HL-60 (cell line): Measurements from ENCODE around the gene SPIRE2.
"Not testable (repeated sequence)": the region's sequence is repeated elsewhere in the genome, so short reads cannot be mapped to it uniquely, and the experiment has no call there.

ENCODE experiments used
- DNase-seq, 2 experiments: peaks; one replicate each; pipeline ENCODE4 v3.0.0-alpha.2; 2010 to 2020; ENCODE audit warnings: low read depth in 1 of 2, low spot score in 1 of 2
- H3K27ac ChIP-seq: fragments of 250-450 bp; sonication (Bioruptor Pico); replicated peaks from 2 replicates; pipeline ENCODE4 v1.5.1; 2020; ENCODE audit warnings: mild to moderate bottlenecking, moderate library complexity
- H3K27me3 ChIP-seq: fragments of 250-450 bp; sonication (Bioruptor Pico); 2 replicates; pipeline ENCODE4 v1.5.1; 2021; ENCODE audit warnings: mild to moderate bottlenecking, moderate library complexity; ENCODE audit not compliant: insufficient read depth, poor library complexity, severe bottlenecking
- H3K4me3 ChIP-seq: replicated peaks from 2 replicates; pipeline ENCODE4 v1.5.1; 2011; ENCODE audit warnings: mild to moderate bottlenecking, control low read depth, low read length; ENCODE audit not compliant: insufficient read depth
- GABPA ChIP-seq: IDR thresholded peaks from 2 replicates; pipeline ENCODE4 v1.6.1; 2012; ENCODE audit warnings: low read depth
- POLR2AphosphoS5 ChIP-seq: IDR thresholded peaks from 2 replicates; pipeline ENCODE4 v1.6.1; 2012; ENCODE audit warnings: low read depth
- SPI1 ChIP-seq: IDR thresholded peaks from 2 replicates; pipeline ENCODE4 v1.6.1; 2012; ENCODE audit warnings: low read depth, mild to moderate bottlenecking, borderline replicate concordance
- TF ChIP-seq, protein P1 (sequence below): IDR thresholded peaks from 2 replicates; pipeline ENCODE4 v1.6.1; 2012; ENCODE audit warnings: low read depth; ENCODE audit not compliant: insufficient replicate concordance
- TF ChIP-seq, protein P2 (sequence below): IDR thresholded peaks from one replicate; pipeline ENCODE4 v1.5.1; 2011; ENCODE audit warnings: low read length, control low read depth, inconsistent platforms; ENCODE audit not compliant: insufficient read depth

SPIRE2 gene

GRCh38 chr16:89831810-89832328 lies 3.6 kb downstream of the SPIRE2 start:
- H3K4me3 ChIP-seq, result no peak overlapping the region
- TF ChIP-seq, protein P1, sequence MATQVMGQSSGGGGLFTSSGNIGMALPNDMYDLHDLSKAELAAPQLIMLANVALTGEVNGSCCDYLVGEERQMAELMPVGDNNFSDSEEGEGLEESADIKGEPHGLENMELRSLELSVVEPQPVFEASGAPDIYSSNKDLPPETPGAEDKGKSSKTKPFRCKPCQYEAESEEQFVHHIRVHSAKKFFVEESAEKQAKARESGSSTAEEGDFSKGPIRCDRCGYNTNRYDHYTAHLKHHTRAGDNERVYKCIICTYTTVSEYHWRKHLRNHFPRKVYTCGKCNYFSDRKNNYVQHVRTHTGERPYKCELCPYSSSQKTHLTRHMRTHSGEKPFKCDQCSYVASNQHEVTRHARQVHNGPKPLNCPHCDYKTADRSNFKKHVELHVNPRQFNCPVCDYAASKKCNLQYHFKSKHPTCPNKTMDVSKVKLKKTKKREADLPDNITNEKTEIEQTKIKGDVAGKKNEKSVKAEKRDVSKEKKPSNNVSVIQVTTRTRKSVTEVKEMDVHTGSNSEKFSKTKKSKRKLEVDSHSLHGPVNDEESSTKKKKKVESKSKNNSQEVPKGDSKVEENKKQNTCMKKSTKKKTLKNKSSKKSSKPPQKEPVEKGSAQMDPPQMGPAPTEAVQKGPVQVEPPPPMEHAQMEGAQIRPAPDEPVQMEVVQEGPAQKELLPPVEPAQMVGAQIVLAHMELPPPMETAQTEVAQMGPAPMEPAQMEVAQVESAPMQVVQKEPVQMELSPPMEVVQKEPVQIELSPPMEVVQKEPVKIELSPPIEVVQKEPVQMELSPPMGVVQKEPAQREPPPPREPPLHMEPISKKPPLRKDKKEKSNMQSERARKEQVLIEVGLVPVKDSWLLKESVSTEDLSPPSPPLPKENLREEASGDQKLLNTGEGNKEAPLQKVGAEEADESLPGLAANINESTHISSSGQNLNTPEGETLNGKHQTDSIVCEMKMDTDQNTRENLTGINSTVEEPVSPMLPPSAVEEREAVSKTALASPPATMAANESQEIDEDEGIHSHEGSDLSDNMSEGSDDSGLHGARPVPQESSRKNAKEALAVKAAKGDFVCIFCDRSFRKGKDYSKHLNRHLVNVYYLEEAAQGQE, result no peak
- TF ChIP-seq POLR2AphosphoS5, result no peak
- TF ChIP-seq GABPA, result no peak
- TF ChIP-seq, protein P2, sequence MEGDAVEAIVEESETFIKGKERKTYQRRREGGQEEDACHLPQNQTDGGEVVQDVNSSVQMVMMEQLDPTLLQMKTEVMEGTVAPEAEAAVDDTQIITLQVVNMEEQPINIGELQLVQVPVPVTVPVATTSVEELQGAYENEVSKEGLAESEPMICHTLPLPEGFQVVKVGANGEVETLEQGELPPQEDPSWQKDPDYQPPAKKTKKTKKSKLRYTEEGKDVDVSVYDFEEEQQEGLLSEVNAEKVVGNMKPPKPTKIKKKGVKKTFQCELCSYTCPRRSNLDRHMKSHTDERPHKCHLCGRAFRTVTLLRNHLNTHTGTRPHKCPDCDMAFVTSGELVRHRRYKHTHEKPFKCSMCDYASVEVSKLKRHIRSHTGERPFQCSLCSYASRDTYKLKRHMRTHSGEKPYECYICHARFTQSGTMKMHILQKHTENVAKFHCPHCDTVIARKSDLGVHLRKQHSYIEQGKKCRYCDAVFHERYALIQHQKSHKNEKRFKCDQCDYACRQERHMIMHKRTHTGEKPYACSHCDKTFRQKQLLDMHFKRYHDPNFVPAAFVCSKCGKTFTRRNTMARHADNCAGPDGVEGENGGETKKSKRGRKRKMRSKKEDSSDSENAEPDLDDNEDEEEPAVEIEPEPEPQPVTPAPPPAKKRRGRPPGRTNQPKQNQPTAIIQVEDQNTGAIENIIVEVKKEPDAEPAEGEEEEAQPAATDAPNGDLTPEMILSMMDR, result no peak
- no peak for TF ChIP-seq SPI1
- no peak for DNase-seq
- no peak overlapping the region for H3K27ac ChIP-seq
- H3K27me3 ChIP-seq, result no peaks in the 10 kb centered on the region

DNA sequence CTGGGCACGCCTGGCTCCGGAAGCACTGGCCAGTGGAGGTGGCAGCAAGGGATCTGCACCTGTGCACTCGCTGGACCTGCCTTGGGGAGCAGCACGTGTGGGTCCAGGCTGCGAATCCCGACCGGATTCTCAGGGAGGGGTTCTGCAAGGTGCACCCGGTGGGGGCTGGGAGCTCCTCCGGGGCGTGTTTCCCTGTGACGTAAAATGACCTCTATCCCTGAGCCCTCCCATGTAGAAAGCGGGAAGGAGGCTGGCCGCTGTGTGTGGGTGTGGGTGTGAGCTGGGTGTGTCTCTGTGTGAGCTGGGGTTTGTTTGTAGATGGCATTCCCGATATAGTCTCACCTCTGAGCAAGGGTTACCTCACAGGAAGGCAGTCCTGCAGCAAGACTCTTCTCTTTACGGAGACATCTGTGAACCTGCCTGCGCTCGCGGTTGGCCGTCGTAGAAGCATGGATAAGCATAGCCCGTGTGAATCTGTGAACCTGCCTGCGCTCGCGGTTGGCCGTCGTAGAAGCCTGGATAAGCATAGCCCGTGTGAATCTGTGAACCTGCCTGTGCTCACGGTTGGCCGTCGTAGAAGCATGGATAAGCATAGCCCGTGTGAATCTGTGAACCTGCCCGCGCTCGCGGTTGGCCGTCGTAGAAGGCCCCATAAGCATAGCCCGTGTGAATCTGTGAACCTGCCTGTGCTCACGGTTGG lies 5.5 kb downstream of the SPIRE2 start:
- H3K27ac ChIP-seq, H3K27me3 ChIP-seq, DNase-seq, H3K4me3 ChIP-seq: not testable (repeated sequence)

DNA sequence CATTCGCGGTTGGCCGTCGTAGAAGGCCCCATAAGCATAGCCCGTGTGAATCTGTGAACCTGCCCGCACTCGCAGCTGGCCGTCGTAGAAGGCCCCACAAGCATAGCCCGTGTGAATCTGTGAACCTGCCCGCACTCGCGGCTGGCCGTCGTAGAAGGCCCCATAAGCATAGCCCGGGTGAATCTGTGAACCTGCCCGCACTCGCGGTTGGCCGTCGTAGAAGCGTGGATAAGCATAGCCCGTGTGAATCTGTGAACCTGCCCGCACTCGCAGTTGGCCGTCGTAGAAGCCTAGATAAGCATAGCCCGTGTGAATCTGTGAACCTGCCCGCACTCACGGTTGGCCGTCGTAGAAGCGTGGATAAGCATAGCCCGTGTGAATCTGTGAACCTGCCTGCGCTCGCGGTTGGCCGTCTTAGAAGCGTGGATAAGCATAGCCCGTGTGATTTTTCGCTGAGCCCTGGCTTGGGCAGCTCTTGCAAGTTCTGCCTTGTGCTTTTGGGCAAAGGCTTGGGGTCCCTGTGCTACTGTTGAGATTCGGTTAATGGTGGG lies 6.6 kb downstream of the SPIRE2 start:
- H3K27ac ChIP-seq, H3K27me3 ChIP-seq, DNase-seq, H3K4me3 ChIP-seq: not testable (repeated sequence)

GRCh38 chr16:89836484-89836883 lies 8.2 kb downstream of the SPIRE2 start:
- DNase-seq, H3K4me3 ChIP-seq, H3K27me3 ChIP-seq, H3K27ac ChIP-seq: not testable (repeated sequence)

DNA sequence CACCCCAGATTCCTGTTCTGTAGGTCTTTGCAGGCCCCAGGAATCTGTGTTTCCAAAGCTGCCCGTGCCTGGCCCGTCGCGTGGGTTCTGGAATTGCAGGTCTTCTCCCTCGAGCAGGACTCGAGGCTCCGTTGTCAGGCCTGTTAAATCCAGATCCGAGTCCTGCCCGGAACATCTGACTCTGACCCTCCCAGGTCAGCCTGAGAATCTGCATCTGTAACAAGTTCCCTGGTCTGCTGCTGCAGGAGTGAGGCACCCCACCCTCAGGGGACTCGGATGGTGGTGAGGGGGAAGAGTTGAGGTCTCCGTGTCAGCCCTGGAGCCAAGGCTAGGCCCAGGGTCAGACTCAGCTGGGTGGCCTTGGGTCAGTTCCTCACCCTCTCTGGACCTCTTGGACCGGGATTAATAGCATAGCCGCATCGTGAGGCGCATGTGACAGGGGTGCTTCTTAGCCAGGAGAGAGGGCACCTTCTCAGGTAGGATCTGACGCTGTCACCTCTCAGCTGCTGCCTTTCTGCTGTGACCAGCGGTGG lies 8.8 kb downstream of the SPIRE2 start:
- H3K27me3 ChIP-seq, result no peaks in the 10 kb centered on the region
- DNase-seq, result no peak
- TF ChIP-seq SPI1 (no peak), POLR2AphosphoS5 (no peak), GABPA (no peak)
- TF ChIP-seq, protein P2, result no peak
- TF ChIP-seq, protein P1, result no peak
- no peak overlapping the region for H3K4me3 ChIP-seq
- no peak overlapping the region for H3K27ac ChIP-seq
